Measurements from ENCODE around the gene FOXN3. TPM values are rescaled to one million over a fixed set of nuclear protein-coding genes. Genes with fewer than 3 reads are reported as not detected.

Gene FOXN3
- total and polyA plus RNA-seq, 10 of the 15 experiments (the other 5 are each of a cell fraction or from before 2014, with no cell fraction given): 4.5 to 68.9 (median 29.7) TPM

- no peak for TF ChIP-seq HSF1 (IDR thresholded peaks at IDR 0.05; ENCODE audit: low read depth, low read length)
- TF ChIP-seq SP1 (IDR thresholded peaks at IDR 0.05; ENCODE audit: low read depth, low read length): no peak
- TF ChIP-seq NFXL1 (IDR thresholded peaks at IDR 0.05; ENCODE audit: borderline replicate concordance): no peak
- no peak for TF ChIP-seq NFYA (IDR thresholded peaks at IDR 0.05; ENCODE audit: borderline replicate concordance, low read depth, low read length)
- no peak for TF ChIP-seq TARDBP (IDR thresholded peaks at IDR 0.05; ENCODE audit: borderline replicate concordance)
- peak; percentile 94 for TF ChIP-seq NFIC (IDR thresholded peaks at IDR 0.05; ENCODE audit: low read depth, low read length)
- peak; percentile 81; the same call in 1 of the 2 replicates for TF ChIP-seq PML (IDR thresholded peaks at IDR 0.05; ENCODE audit: low read length)
- no peak for TF ChIP-seq BCL3 (IDR thresholded peaks at IDR 0.05; ENCODE audit: borderline replicate concordance, insufficient read depth, low read depth, low read length, poor library complexity, severe bottlenecking)
- TF ChIP-seq FOXK2 (IDR thresholded peaks at IDR 0.05): no peak
- TF ChIP-seq EZH2 (IDR thresholded peaks at IDR 0.05; ENCODE audit: borderline replicate concordance, control insufficient read depth, low read depth, low read length): no peak
- peak; percentile 56; the same call in 1 of the 2 replicates for TF ChIP-seq TAF1 (IDR thresholded peaks at IDR 0.05; ENCODE audit: borderline replicate concordance, low read depth, low read length)
- TF ChIP-seq ZNF217 (IDR thresholded peaks at IDR 0.05): peak; percentile 40; the same call in 1 of the 2 replicates
- peak; percentile 68; the same call in 1 of the 2 replicates for TF ChIP-seq NBN (IDR thresholded peaks at IDR 0.05)
- TF ChIP-seq MLLT1 (IDR thresholded peaks at IDR 0.05): peak; percentile 23; the same call in 1 of the 2 replicates
- peak; percentile 94 for TF ChIP-seq IKZF1 (conservative IDR thresholded peaks at IDR 0.05)
- TF ChIP-seq MYC (IDR thresholded peaks at IDR 0.05; ENCODE audit: insufficient read depth, insufficient read length, insufficient replicate concordance, low read length, severe bottlenecking): no peak
- TF ChIP-seq, protein P1, sequence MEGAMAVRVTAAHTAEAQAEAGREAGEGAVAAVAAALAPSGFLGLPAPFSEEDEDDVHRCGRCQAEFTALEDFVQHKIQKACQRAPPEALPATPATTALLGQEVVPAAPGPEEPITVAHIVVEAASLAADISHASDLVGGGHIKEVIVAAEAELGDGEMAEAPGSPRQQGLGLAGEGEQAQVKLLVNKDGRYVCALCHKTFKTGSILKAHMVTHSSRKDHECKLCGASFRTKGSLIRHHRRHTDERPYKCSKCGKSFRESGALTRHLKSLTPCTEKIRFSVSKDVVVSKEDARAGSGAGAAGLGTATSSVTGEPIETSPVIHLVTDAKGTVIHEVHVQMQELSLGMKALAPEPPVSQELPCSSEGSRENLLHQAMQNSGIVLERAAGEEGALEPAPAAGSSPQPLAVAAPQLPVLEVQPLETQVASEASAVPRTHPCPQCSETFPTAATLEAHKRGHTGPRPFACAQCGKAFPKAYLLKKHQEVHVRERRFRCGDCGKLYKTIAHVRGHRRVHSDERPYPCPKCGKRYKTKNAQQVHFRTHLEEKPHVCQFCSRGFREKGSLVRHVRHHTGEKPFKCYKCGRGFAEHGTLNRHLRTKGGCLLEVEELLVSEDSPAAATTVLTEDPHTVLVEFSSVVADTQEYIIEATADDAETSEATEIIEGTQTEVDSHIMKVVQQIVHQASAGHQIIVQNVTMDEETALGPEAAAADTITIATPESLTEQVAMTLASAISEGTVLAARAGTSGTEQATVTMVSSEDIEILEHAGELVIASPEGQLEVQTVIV (IDR thresholded peaks at IDR 0.05; ENCODE audit: borderline replicate concordance, partially characterized antibody): no peak
- peak; percentile 84 for TF ChIP-seq ATF2 (IDR thresholded peaks at IDR 0.05; ENCODE audit: low read length)
- TF ChIP-seq YBX1 (IDR thresholded peaks at IDR 0.05): no peak
These were observed 51.8 kb downstream of the FOXN3 start (continued) for GRCh38 chr14:89365061-89365801.
